Uterus (tissue), 4 donors: Measurements from ENCODE around the gene IER3IP1. TPM values are rescaled to one million over a fixed set of nuclear protein-coding genes. Genes with fewer than 3 reads are reported as not detected.

Experiments
- DNase-seq, 2 donors: peaks; one replicate each; pipeline ENCODE4 v3.0.0-alpha.2; 2019 to 2020
- H3K27ac ChIP-seq, 2 donors: fragments of 200-600 bp; sonication (generic); 1 replicate in 1 of 2; 2 replicates in 1 of 2; pipeline ENCODE4 v1.5.1; 2016 to 2018
- H3K27me3 ChIP-seq, 2 donors: fragments of 200-600 bp; sonication (generic); one replicate each; pipeline ENCODE4 v1.5.1; 2018 to 2019; ENCODE audit warnings: control low read depth in 1 of 2
- H3K36me3 ChIP-seq, 2 donors: fragments of 200-600 bp; sonication (generic); one replicate each; pipeline ENCODE4 v1.5.1; 2019; ENCODE audit warnings: control low read depth in 1 of 2
- H3K4me1 ChIP-seq, 2 donors: fragments of 200-600 bp; sonication (generic); one replicate each; pipeline ENCODE4 v1.5.1; 2018 to 2019; ENCODE audit warnings: control low read depth in 1 of 2
- H3K4me3 ChIP-seq, 2 donors: fragments of 200-600 bp; sonication (generic); 1 replicate in 1 of 2; 2 replicates in 1 of 2; pipeline ENCODE4 v1.5.1; 2018 to 2019; ENCODE audit warnings: mild to moderate bottlenecking in 1 of 2
- H3K9me3 ChIP-seq, 2 donors: fragments of 200-600 bp; sonication (generic); one replicate each; pipeline ENCODE4 v1.5.1; 2019; ENCODE audit warnings: control low read depth in 1 of 2
- POLR2A ChIP-seq, 2 donors: fragments of 450-650 bp; IDR thresholded peaks; one replicate each; pipeline ENCODE4 v1.6.1; 2016; ENCODE audit warnings: antibody characterized with exemption in 2 of 2, mild to moderate bottlenecking in 1 of 2, moderate library complexity in 1 of 2
- intact Hi-C: fragments of 100-400 bp; cut with DNase I; formaldehyde crosslinking; loops from one replicate; pipeline ENCODE4 v1.15.1; 2023; ENCODE audit warnings: low total_unique reads
- small RNA-seq: library from RNA; depleted of rRNA; stranded (forward); fragments of <200 nt; gene quantifications from one replicate; pipeline ENCODE3, GENCODE V24; 2016
- total RNA-seq, 4 donors: library from RNA; depleted of rRNA in 3 of 4; stranded (reverse); fragments of >200 nt in 3 of 4; gene quantifications; one replicate each; pipeline versions ENCODE4 v1.1.0 to v1.2.4, GENCODE V29; 2014 to 2023
- TF ChIP-seq, protein P1 (sequence below), 4 experiments: fragments of 200-600 bp in 2 of 4; fragments of 450-650 bp in 2 of 4; sonication (generic) in 2 of 4; IDR thresholded peaks; one replicate each; pipeline ENCODE4 v1.5.1; 2016 to 2019; ENCODE audit warnings: antibody characterized with exemption in 4 of 4, mild to moderate bottlenecking in 2 of 4, moderate library complexity in 1 of 4
- donor health status: DM: yes; HTN: yes; CAD: no.

The IER3IP1 gene
- total RNA-seq, 4 donors from 2014 or later, result 10.6 to 27.9 (median 12.8) TPM

DNA sequence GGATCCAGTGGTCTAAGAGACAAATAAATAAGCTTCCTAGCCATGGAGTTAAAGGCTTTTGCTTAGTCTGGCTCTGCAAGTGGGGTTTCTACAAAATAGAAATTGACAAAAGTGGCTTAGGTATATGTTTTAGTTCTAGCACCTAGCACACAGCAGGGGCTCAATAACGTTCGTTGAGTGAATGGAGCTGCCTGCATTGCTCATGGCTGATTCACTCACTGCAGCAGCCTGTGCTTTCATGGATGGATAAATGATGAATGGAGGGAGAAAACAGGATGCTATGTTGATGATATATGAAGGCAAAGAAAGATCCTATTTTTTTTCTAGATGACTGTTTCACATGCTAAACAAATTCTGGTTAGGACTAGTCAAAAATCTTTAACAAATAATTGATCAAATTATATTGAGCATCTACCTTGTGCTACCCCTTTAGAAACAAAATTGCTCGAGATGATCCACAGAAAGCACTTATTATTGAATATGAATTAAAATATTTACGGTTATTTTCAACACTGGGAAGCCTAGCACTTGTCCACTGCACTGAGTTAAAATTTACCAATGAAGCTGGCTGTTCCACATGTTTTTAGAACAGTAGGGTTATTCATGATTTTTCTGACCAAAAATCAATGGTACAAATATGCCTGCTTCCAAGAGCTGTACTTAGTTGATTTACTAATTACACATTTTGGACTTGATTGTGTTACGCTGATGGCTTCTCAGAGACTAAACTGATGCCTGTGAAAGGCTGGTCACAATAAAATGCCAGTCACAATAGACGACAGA is 65.5 kb downstream of the IER3IP1 start:
- H3K4me1 ChIP-seq, result no peaks in the 10 kb centered on the region
- no peaks in the 10 kb centered on the region for H3K36me3 ChIP-seq
- no peak for DNase-seq
- H3K4me3 ChIP-seq, result no peak overlapping the region
- no peak for TF ChIP-seq POLR2A (IDR thresholded peaks at IDR 0.05)
- TF ChIP-seq, protein P1, sequence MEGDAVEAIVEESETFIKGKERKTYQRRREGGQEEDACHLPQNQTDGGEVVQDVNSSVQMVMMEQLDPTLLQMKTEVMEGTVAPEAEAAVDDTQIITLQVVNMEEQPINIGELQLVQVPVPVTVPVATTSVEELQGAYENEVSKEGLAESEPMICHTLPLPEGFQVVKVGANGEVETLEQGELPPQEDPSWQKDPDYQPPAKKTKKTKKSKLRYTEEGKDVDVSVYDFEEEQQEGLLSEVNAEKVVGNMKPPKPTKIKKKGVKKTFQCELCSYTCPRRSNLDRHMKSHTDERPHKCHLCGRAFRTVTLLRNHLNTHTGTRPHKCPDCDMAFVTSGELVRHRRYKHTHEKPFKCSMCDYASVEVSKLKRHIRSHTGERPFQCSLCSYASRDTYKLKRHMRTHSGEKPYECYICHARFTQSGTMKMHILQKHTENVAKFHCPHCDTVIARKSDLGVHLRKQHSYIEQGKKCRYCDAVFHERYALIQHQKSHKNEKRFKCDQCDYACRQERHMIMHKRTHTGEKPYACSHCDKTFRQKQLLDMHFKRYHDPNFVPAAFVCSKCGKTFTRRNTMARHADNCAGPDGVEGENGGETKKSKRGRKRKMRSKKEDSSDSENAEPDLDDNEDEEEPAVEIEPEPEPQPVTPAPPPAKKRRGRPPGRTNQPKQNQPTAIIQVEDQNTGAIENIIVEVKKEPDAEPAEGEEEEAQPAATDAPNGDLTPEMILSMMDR (IDR thresholded peaks at IDR 0.05), result no peak
- no peak overlapping the region for H3K27ac ChIP-seq
- H3K9me3 ChIP-seq, result no peaks in the 10 kb centered on the region
- no peaks in the 10 kb centered on the region for H3K27me3 ChIP-seq
- intact Hi-C loops, result no loop called here

DNA sequence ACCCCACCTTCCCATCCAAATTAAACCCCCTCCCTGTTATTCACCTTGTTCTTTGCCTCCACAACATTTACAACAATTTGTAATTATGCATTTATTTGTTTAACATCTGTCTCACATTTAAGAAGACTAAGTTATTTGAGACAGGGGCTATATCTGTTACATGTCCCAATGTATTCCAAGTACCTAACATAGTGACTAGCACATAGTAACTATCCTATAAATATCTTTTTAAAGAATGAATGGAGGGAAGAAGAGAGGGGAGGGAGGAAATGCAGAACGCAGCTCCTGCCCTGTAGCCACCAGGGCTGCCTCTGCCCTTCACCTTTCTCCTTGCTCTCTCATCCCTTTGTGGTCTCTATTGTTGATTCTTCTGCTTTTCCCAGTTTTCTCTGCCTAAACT is 66.4 kb downstream of the IER3IP1 start:
- H3K27me3 ChIP-seq, result no peaks in the 10 kb centered on the region
- no peak overlapping the region for H3K27ac ChIP-seq
- no peak for DNase-seq
- no peak overlapping the region for H3K4me3 ChIP-seq
- no peaks in the 10 kb centered on the region for H3K4me1 ChIP-seq
- TF ChIP-seq, protein P1 (IDR thresholded peaks at IDR 0.05), result no peak
- intact Hi-C loops, result no loop called here
- no peaks in the 10 kb centered on the region for H3K9me3 ChIP-seq
- no peaks in the 10 kb centered on the region for H3K36me3 ChIP-seq

DNA sequence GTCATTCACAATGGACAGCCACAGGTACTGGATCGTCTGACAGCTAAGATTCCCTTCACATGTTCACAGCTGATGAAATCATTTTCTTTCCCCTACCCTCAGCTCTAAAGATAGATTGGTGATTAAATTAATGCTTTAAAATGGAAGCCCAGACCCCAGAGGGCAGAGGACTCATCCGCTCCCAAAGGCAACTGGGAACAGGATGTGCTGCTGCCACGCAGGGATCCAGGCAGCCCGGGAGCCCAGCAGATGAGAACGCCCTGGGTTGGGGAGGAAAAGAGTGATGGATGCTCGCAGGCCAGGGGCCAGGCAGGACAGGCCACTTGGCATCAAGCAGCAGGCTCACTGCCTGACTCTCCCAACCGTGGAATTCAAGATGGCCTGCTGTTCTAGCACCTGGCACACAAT is 67.2 kb downstream of the IER3IP1 start:
- Histone ChIP-seq H3K9me3 (no peaks in the 10 kb centered on the region), H3K4me1 (no peaks in the 10 kb centered on the region), H3K36me3 (no peaks in the 10 kb centered on the region), H3K4me3 (no peak overlapping the region), H3K27me3 (no peaks in the 10 kb centered on the region), H3K27ac (no peak overlapping the region)
- intact Hi-C loops, result no loop called here
- TF ChIP-seq, protein P1 (IDR thresholded peaks at IDR 0.05), result no peak
- TF ChIP-seq POLR2A (IDR thresholded peaks at IDR 0.05), result no peak
- no peak for DNase-seq

DNA sequence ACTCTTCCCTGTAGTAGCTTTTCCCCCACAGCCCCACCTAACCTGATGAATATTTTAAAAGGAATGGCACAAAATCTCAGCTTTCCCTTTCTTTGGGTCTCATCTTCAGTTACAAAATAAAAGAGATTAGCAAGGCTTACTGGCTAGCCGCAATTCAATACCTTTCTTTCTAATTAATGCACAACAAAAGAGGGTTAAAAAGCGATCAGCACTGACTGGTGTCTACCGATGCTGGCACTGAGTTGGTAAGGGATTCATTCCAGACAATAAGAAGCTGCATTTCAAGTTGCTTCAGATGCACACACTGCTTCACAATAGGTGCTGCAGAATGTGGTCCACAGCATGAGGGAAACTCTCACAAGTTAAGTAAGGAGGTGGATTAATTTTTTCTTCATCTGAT is 67.8 kb downstream of the IER3IP1 start:
- DNase-seq, result no peak
- Histone ChIP-seq H3K4me1 (no peaks in the 10 kb centered on the region), H3K36me3 (no peaks in the 10 kb centered on the region), H3K4me3 (no peak overlapping the region), H3K27me3 (no peaks in the 10 kb centered on the region), H3K27ac (no peak overlapping the region), H3K9me3 (no peaks in the 10 kb centered on the region)
- intact Hi-C loops, result no loop called here
- no peak for TF ChIP-seq POLR2A (IDR thresholded peaks at IDR 0.05)

Small RNA genes within 50 kb of the gene (small RNA-seq; reads per million reads assigned to genes)
- gene AC012254.4, result not detected

Other genes starting within 250 kb of the IER3IP1 start
- gene ELOA2, start 140.7 kb downstream of the IER3IP1 start, total RNA-seq, result not detected
- gene HDHD2, start 25.9 kb downstream of the IER3IP1 start, total RNA-seq, result 10 to 100 TPM in 3 of 4 donors, 1 to 10 TPM in 1; 8.8 to 57.7 (median 21.9) TPM
- not detected for gene SKOR2, start 75.3 kb upstream of the IER3IP1 start, total RNA-seq